ENCODE data around the gene EPS8.

The EPS8 gene

DNA sequence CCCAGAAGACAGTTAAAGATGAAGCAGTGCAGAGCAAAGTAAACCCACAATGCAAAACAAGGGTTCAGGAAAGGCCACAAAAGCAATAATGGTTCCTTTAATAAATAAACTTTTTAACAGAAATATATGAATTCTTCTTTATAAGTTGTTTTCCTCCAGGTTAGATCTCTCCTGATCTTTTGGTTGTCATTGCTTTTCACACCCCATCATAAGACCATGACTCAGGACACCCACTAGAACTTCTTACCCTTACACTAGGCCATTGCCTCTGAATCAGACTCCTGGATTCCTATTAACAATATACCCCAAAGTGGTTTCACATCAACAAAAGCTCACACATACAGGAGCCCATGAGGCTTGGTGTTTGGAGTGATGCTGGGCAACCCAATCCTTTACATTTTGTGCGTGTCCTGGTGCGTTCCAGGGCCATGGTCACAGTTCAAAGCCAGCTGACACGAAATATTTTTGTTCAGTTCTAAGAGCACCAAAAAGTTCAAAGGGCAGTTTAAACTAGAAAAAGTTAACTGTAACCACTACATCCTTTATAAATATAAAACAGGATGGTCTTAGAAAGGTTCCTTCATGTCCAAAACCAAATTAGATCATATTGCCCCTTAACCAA is 187.0 kb downstream of the EPS8 start:
- no peak for DNase-seq (ENCODE audit: low spot score)

DNA sequence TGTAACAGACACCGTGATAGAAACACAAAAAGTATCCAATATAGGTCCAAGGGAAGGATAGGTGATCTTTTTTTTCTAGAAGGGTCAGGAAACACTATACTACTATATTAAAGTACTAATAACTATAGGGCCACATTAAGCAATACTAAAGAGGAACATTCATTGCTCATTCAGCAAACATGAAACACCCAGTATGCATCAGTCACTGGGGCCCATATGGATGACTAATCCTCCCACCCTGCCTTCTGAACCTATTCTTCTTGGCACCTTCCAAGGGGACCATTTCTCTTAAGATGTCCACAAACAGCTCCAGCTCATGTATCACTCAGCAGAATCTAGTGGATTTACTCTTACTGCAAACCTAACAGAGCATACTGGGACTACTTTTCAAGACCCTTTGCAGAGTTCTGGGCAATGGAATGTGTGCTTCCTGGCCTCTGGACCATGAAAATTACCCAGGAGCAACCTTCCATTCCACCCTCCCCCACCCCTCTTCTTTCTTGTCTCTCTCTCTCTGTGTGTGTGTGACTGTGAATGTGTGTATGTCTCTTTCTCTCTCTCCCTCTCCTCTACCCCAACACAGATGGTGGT is 187.9 kb downstream of the EPS8 start:
- no peak for DNase-seq (ENCODE audit: low spot score)

DNA sequence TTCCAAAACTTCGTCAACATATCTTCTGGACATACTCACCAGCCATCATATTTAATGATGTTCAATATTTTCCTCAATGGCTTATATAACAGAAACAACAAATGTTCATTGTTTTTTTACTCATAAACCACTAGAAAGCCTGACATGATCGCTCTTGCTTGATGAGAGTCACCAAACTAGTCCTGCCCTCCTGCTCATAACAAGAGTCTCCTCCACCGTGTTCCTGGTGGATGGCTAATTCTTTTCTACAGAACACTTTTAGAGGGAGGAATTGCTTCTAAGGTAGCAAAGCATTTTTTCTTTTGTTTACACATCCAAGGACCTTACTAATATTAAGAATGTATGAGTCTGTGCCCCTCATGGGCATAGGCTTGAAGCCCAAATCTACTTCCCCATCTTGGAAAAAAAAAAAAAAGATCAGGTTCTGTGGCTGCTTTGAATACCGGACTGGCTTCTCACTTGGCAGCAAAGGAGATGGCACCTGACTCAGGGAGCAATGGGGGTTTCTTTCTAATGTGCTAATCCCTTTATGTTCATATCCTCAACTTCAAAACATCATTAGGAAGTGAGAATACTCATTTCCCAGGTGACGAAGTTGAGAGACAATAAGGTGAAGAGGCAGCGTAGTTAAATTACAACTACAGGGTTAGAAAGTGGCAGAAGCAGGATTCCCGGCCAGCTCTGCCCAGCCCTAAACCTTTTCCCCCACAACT is 188.8 kb downstream of the EPS8 start:
- no peak for DNase-seq (ENCODE audit: low spot score)

DNA sequence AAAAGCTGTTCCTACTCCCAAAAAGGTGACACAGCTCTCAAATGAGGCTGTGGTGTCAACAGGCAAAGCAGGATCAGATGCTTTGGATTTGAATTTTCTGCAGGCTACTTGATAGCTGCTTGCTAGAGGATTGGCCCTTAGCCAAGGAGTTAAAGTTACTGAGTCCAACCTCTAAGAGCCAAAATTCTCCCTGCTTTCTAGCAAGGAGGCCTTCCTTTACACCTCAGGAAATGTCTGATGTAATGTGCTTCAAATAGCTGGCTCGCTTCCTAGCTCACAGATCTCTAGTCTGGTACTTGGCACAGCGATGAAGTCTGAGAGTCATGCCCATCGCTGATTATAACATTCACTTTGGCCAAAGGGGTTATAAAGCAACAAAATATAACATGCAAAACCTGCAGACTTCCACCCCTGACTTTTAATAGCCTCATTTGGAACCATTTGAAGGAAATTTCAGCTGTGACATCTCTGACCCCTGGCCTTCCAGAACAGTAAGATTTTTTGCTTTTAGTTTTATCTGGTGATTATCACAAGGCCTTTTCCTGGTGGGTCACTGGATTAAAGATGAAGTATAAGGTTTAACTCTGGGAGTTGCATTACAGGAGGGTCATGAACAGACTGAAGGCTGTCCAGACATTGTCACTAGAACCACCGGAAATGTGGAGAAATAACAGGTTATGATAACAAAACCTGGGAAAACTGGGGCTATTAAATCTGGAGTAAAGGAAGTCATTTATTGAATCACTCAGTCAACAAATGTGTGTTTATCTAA is 189.7 kb downstream of the EPS8 start:
- DNase-seq (ENCODE audit: low spot score) = no peak

DNA sequence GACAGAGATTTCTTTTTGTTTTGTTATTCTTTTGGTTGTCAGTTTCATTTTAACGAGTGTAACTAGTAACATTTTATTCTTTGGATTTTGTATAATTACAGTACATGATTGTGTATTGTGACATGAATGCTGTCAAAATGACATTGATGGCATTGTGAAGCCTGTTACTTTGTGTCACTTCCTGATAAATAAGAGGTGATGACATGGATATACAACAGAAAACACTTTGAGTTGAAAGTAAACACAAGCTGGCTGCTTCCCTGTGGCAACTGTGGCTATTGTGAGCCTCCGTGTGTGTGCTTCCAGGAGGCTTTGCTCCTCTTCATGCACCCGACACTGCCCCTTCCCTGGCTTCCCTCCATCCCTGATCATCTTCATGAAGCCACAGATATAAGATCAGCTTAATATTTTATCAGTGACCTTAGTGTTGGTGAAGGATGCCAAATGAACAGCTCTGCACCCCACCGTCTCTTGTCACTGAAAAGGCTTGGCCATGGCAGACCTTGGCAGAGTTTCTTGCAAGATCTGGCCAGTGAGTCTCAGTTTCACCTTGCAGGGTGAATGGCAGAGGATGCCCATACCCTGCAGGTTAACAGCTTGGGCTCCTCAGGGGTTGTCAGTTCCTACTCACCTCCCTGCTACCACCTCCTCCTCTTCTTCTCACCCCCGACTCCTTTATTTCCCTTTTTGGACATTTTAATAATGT is 191.9 kb downstream of the EPS8 start:
- no peak for DNase-seq (ENCODE audit: low spot score)

DNA sequence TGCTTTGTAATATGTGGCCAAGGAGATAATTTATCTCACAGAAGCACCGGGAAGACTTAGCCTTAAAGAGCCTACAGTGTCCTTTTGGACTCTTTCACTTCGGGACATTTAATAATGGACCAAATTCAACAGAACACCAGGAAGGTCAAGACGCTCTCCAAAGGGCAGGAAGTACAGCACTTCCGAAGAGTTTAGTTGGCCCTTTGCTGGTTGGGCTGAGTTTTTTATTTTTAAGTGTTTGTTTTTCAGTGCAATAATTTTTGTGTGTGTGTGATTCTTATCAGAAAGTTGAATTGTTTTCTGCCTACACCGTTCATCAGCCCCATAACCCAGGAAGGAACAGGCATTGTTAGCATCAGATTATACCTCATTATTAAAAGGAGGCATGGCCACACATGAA is 193.0 kb downstream of the EPS8 start:
- no peak for DNase-seq (ENCODE audit: low spot score)

DNA sequence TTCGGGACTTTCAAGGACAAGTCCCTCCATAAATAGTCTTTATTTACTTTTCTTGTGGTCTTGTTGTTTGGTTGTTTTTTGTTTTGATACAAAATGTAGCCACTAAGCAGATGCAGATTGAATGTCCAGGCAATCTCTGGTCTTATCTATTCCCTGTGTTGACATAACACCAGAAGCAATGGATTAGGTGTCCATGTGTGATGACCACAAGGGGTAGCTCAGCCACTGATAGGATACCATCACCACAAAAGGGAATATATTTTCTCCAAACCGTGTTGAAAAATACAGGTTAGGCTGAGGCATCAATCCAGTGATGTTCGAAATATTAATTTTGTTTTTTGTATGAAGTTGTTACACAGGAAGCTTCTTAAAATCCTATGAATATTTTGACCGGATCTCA is 196.3 kb downstream of the EPS8 start:
- DNase-seq (ENCODE audit: low spot score) = no peak

DNA sequence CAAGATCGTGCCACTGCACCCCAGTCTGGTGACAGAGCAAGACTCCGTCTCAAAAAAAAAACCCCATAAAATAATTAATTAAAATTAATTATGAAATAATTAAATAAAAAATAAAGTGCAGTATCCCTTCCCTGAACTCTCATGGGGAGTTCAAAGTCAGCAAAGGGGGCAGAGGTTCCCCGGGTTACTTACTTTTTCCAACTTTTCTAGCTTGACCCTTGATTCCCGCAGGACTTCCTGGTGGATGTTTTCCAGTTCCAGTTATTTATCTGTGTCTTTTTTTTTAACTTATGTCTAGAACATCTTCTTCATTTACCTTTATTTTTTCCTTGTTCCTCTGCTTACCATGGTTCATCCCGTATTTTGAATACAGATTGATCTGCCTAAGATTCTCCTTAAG is 197.4 kb downstream of the EPS8 start:
- DNase-seq (ENCODE audit: low spot score) = no peak

DNA sequence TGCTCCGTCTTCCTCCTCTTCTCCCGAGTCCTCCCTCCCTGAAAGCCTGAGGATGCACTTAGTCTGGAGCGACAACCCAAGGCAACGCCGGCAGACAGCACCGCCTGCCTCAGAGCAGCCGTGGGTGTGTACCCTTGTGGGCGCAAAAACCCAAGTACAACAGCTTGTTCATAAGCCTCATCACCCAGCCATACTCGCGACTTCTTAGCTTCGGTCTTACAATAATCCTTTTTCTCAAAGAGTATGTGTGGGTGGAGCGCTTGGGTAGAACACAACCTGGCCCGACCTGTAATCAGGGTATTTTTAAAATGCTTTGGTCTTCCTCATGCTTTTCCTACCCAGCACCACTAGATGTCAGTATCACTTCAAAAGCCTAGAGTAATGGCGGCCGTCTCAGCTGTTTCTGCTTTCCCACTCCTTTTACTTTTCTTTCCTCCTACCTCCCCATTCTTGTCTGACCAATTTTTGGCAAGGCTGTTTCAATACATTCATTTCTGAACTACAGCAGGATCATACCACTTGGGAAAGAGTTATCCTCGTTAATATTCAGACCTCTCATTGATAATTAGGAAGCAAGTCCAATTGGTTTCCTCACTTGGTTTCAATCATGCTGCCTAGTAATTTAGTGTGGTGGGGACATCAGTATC is 198.9 kb downstream of the EPS8 start:
- DNase-seq (ENCODE audit: low spot score) = peak; percentile 73

DNA sequence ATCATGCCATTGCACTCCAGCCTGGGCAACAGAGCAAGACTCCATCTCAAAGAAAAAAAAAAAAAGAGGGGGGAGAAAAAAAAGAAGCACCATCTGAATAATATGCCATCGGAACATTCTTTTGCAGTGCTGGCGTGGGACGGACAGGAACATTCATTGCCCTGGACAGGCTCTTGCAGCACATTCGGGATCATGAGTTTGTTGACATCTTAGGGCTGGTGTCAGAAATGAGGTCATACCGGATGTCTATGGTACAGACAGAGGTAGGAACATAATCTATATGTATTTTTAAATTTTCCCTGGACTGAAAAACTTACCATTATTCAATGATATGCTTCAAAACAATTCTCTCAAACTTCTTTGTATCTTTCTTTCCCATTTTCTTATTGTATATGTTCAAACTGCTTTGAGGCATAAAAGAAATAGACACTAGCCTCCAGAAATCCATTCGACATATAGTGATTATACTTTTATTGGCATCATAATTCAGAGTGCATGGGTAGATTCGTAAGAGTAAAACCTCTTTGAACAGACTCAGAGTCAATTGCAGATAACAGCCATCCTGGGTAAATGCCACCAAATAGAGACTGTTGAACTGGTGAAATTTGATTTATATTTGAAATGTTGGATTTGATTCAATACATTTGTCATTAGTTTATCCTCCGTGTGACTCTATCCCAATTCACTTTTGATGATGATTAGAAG is 199.7 kb downstream of the EPS8 start:
- no peak for DNase-seq (ENCODE audit: low spot score)

DNA sequence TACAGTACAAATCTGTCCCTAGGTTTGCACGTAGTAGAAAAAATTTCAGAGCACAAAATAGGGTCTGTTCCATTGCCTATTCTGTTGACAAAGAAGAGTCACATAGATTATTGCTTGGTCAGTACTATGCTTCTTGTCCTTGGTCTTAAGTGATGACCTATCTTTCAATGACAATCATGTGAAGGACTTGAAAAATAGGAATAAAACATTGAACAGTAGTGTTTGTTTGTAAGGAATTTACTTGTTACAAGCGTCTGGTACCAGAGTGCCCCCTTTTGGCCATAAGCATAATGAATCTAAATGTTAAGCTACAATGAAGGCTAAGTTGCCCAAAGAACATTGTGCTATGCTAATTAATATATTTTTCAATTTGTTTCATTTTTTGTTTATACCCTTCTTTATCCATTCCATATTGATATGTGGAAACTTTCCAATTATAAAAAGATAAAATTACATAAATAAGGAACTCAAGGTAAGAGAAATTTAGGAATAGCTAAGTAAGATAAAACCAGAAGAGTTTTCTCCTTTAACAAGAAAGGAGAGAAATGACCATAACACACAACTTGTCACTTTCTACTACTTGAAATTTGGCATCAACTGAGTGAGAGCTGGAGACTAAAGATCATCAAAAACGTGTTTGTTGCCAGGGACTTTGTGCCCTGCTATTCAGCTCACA is 204.7 kb downstream of the EPS8 start:
- no peak for DNase-seq (ENCODE audit: low spot score)

DNA sequence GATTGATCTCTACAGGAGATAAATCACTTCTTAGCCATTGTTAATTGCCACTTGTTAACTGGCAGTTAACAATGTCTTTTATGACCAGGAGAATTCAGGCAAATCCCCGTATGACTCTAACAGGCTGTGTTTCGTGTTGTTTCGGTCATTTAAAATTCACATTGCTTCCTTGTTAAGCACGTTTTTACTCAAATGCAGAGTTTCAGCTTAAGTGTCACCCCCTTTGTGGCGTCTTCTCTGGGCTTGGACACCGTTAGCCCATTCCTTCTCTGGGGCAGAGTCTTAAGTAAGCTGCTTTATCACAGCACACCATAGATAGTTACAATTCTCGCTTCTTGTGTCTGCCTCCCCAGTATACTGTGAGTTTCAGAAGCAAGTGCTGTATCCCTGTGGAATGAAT is 205.4 kb downstream of the EPS8 start:
- no peak for DNase-seq (ENCODE audit: low spot score)

DNA sequence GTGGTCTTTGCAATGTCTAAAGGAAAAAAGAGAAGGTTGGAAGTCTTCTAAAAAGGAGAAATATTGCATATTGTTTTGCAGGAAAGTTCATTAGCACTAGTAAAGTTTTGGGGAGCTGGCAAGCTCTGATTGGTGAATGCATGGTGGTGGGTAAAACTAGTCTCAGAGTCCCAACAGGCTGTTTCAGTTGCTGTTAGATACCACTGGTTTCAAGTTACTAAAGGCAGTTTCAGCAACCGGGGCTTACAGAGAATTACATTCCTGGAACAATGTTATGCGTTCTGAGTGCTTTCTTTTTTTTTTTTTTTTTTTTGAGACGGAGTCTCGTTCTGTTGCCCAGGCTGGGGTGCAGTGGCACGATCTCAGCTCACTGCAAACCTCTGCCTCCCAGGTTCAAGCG is 208.2 kb downstream of the EPS8 start:
- no peak for DNase-seq (ENCODE audit: low spot score)

DNA sequence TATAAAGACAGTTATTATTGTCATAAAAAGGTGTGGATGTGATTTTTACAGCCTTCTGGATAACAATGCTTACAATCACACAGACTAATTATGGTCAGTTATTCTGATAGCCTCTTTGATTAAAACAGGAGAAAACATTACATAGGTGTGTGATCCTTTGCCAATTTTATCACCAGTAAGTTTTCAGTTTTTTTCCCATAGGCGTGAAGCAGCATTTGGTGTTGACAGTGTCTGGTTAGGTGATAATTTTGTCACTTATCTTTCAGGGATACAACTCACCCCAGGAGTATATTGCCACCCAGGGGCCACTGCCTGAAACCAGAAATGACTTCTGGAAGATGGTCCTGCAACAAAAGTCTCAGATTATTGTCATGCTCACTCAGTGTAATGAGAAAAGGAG is 208.8 kb downstream of the EPS8 start:
- no peak for DNase-seq (ENCODE audit: low spot score)

DNA sequence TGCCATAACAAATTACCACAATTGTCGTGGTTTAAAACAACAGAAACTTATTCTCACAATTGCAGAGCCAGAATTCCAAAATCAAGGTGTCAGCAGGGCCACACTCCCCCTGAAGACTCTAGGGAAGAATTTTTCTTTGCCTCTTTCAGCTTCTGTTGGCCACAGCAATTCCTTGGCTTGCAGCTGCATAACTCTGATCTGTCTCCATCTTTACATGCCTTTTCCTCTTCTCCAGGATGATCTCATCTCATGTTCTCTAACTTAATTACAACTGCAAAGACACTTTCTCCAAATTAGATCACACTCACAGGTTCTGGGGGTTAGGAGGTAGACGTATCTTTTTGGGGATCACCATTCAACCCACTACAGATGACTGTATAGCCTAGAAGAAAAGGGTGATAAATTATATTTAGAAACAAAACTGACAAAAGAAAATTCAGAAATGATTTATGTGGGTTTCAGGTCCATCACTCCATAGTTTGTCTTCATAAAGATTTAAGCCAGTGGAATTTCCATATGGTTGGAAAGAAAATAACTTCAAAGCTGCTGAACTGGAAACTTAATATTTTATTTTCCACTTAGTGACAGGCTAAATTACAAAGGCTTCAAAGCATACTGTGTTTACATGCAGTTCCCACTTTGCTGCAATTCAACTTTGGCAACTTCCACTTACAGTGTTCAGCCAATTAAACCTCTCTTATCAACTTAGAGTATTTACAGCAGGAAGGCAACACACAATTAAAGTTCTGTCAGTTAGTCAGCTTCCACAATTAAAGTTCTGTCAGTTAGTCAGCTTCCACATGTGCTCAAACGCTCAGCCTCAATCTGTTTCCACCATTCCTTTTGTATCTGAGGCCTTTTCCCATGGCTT is 213.3 kb downstream of the EPS8 start:
- no peak for DNase-seq (ENCODE audit: low spot score)

DNA sequence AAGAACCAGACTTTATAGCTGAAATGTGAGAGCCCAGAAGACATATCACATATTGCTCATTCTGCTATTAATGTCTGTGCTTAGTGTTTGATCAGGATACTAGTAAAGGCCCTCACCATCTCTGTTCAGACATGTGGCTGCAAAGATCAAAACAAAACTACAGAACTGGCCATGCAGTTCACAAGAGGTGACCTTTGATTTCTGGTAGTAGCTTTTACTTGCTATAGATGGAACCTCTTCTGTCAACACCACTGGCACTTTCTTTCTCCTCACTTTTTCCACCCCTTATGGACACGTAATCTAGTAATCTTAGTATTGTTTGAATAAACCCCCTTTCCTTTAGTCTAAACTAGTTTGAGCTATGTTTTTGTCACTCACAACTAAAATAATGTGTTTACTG is 214.8 kb downstream of the EPS8 start:
- no peak for DNase-seq (ENCODE audit: low spot score)
